ENCODE data around the gene UAP1L1. TPM values are rescaled to one million over a fixed set of nuclear protein-coding genes. Genes with fewer than 3 reads are reported as not detected.
"Not testable (repeated sequence)": the region's sequence is repeated elsewhere in the genome, so short reads cannot be mapped to it uniquely, and the experiment has no call there.

Gene UAP1L1
- total RNA-seq, 1 donor from 2014 or later: 17.2 TPM

GRCh38 chr9:137057545-137057944 is 19.8 kb upstream of the UAP1L1 start:
- Mint-ChIP-seq H3K4me1 (peaks cover 3% of the 10 kb centered on the region), H3K27me3 (peaks cover 2% of the 10 kb centered on the region), H3K9me3 (no peaks in the 10 kb centered on the region), H3K36me3 (ENCODE audit: low read depth) (no peaks in the 10 kb centered on the region), H3K4me3 (no peak overlapping the region), H3K27ac (no peak overlapping the region)
- CTCF ChIA-PET: no interaction called here
- DNase-seq (no peak), ATAC-seq (ENCODE audit: low read depth) (no peak)
- intact Hi-C loops (cut with micrococcal nuclease): no loop called here
- POLR2A ChIA-PET: no interaction called here
- no peak for TF ChIP-seq CTCF (IDR thresholded peaks at IDR 0.05)

GRCh38 chr9:137058521-137059234 is 18.6 kb upstream of the UAP1L1 start:
- ATAC-seq (ENCODE audit: low read depth): no peak
- TF ChIP-seq CTCF (IDR thresholded peaks at IDR 0.05): no peak
- Mint-ChIP-seq H3K27ac (no peak overlapping the region), H3K4me1 (no peaks in the 10 kb centered on the region), H3K27me3 (no peaks in the 10 kb centered on the region), H3K36me3 (ENCODE audit: low read depth) (no peaks in the 10 kb centered on the region), H3K4me3 (no peak overlapping the region), H3K9me3 (no peaks in the 10 kb centered on the region)
- no peak for DNase-seq
- intact Hi-C loops (cut with micrococcal nuclease): no loop called here
- ChIA-PET POLR2A (interaction anchor here (1.4 kb wide), 1 partner anchor 28 kb away, joined by 4 read pairs; the partner anchor contains the start of gene MAN1B1), CTCF (interaction anchor here (0.6 to 1.3 kb wide), 2 partner anchors 12 to 217 kb away, joined by 3 to 4 read pairs; partner anchors contain the start of genes AJM1 and NPDC1)

GRCh38 chr9:137062384-137062783 is 14.9 kb upstream of the UAP1L1 start:
- DNase-seq: no peak
- Mint-ChIP-seq H3K27me3 (peaks cover 2% of the 10 kb centered on the region), H3K4me3 (no peak overlapping the region), H3K9me3 (no peaks in the 10 kb centered on the region), H3K4me1 (peaks cover 3% of the 10 kb centered on the region), H3K27ac (no peak overlapping the region), H3K36me3 (ENCODE audit: low read depth) (no peaks in the 10 kb centered on the region)
- POLR2A ChIA-PET: no interaction called here
- intact Hi-C loops (cut with micrococcal nuclease): no loop called here
- TF ChIP-seq CTCF (IDR thresholded peaks at IDR 0.05): no peak
- no peak for ATAC-seq (ENCODE audit: low read depth)
- CTCF ChIA-PET: no interaction called here

GRCh38 chr9:137062798-137063197 is 14.5 kb upstream of the UAP1L1 start:
- CTCF ChIA-PET: interaction anchor here (2.1 kb wide), 1 partner anchor 16 kb away, joined by 12 read pairs; no protein-coding TSS in a partner anchor
- H3K4me3 Mint-ChIP-seq; H3K27me3 Mint-ChIP-seq; DNase-seq; H3K27ac Mint-ChIP-seq; H3K4me1 Mint-ChIP-seq; H3K36me3 Mint-ChIP-seq (ENCODE audit: low read depth); intact Hi-C loops (cut with micrococcal nuclease); POLR2A ChIA-PET; ATAC-seq (ENCODE audit: low read depth); H3K9me3 Mint-ChIP-seq: not testable (repeated sequence)

GRCh38 chr9:137063311-137064026 is 13.8 kb upstream of the UAP1L1 start:
- DNase-seq (no peak), ATAC-seq (ENCODE audit: low read depth) (no peak)
- ChIA-PET POLR2A (no interaction called here), CTCF (interaction anchor here (0.6 to 2.1 kb wide), 7 partner anchors 13 to 115 kb away, joined by 3 to 12 read pairs (median 4); partner anchors contain the start of gene UAP1L1)
- H3K36me3 Mint-ChIP-seq (ENCODE audit: low read depth): no peaks in the 10 kb centered on the region
- no peak overlapping the region for H3K27ac Mint-ChIP-seq
- TF ChIP-seq CTCF (IDR thresholded peaks at IDR 0.05): no peak
- H3K9me3 Mint-ChIP-seq: no peaks in the 10 kb centered on the region
- intact Hi-C loops (cut with micrococcal nuclease): loop anchor here (1.0 kb wide), 1 partner anchor 276 kb away; no protein-coding TSS in a partner anchor
- peaks cover 6% of the 10 kb centered on the region for H3K27me3 Mint-ChIP-seq
- H3K4me3 Mint-ChIP-seq: no peak overlapping the region
- H3K4me1 Mint-ChIP-seq: peaks cover 8% of the 10 kb centered on the region

All from activated B cell treated with CpG ODN at 0.5 μM for 24 hours (primary cell).